Subcutaneous adipose tissue (tissue), 4 donors: Measurements from ENCODE around the gene SCYL2. TPM values are rescaled to one million over a fixed set of nuclear protein-coding genes. Genes with fewer than 3 reads are reported as not detected.

Source experiments
- CTCF ChIP-seq: fragments of 450-650 bp; IDR thresholded peaks from one replicate; pipeline ENCODE4 v1.5.1; 2016; ENCODE audit warnings: low read depth, mild to moderate bottlenecking, control low read depth, antibody characterized with exemption, moderate library complexity
- total RNA-seq, 4 donors: library from RNA; depleted of rRNA; stranded (reverse); fragments of >200 nt; gene quantifications; one replicate each; pipeline ENCODE4 v1.1.0, GENCODE V29; 2016

Gene SCYL2
- total RNA-seq, 4 donors from 2014 or later, result 37.3 to 76.0 (median 41.1) TPM

- no peak for TF ChIP-seq CTCF
Observed at GRCh38 chr12:100234166-100234565, 32.8 kb upstream of the SCYL2 start.

- no peak for TF ChIP-seq CTCF
Observed at GRCh38 chr12:100234591-100235304, 32.2 kb upstream of the SCYL2 start.

GRCh38 chr12:100238801-100239200 lies 28.2 kb upstream of the SCYL2 start:
- no peak for TF ChIP-seq CTCF

GRCh38 chr12:100239589-100239988 lies 27.4 kb upstream of the SCYL2 start:
- TF ChIP-seq CTCF, result no peak

- TF ChIP-seq CTCF, result no peak
Observed at GRCh38 chr12:100243137-100243536, 23.8 kb upstream of the SCYL2 start.

GRCh38 chr12:100247765-100248164 lies 19.2 kb upstream of the SCYL2 start:
- no peak for TF ChIP-seq CTCF

- no peak for TF ChIP-seq CTCF
Observed at GRCh38 chr12:100248886-100249285, 18.1 kb upstream of the SCYL2 start.
